GM12892 (cell line): Measurements from ENCODE around the gene CALR.
A peak's percentile ranks its signal among the peaks of the same experiment; 100 is the strongest.
"Not testable (repeated sequence)": the region's sequence is repeated elsewhere in the genome, so short reads cannot be mapped to it uniquely, and the experiment has no call there.

Experiments used
- DNase-seq: peaks from one replicate; pipeline ENCODE4 v3.0.0; 2011; ENCODE audit not compliant: insufficient read length
- FAIRE-seq: peaks from 2 replicates; lab custom pipeline; 2011; peaks lifted over from hg19 to GRCh38; lab: Jason Lieb, UNC
- POLR2A ChIP-seq: IDR thresholded peaks from 2 replicates; pipeline ENCODE4 v1.6.1; 2011; ENCODE audit warnings: low read depth, low read length, control low read depth
- POLR2AphosphoS5 ChIP-seq: IDR thresholded peaks from 2 replicates; pipeline ENCODE4 v1.6.1; 2011; ENCODE audit warnings: low read depth, low read length, control low read depth
- TAF1 ChIP-seq: IDR thresholded peaks from 2 replicates; pipeline ENCODE4 v1.6.1; 2011; ENCODE audit warnings: low read depth, mild to moderate bottlenecking, control low read depth, low read length, borderline replicate concordance

Gene CALR

GRCh38 chr19:12946731-12947496 is 8.5 kb downstream of the CALR start:
- TF ChIP-seq POLR2A = no peak
- TF ChIP-seq TAF1 = no peak
- TF ChIP-seq POLR2AphosphoS5 = no peak
- FAIRE-seq = no peak
- DNase-seq = no peak

DNA sequence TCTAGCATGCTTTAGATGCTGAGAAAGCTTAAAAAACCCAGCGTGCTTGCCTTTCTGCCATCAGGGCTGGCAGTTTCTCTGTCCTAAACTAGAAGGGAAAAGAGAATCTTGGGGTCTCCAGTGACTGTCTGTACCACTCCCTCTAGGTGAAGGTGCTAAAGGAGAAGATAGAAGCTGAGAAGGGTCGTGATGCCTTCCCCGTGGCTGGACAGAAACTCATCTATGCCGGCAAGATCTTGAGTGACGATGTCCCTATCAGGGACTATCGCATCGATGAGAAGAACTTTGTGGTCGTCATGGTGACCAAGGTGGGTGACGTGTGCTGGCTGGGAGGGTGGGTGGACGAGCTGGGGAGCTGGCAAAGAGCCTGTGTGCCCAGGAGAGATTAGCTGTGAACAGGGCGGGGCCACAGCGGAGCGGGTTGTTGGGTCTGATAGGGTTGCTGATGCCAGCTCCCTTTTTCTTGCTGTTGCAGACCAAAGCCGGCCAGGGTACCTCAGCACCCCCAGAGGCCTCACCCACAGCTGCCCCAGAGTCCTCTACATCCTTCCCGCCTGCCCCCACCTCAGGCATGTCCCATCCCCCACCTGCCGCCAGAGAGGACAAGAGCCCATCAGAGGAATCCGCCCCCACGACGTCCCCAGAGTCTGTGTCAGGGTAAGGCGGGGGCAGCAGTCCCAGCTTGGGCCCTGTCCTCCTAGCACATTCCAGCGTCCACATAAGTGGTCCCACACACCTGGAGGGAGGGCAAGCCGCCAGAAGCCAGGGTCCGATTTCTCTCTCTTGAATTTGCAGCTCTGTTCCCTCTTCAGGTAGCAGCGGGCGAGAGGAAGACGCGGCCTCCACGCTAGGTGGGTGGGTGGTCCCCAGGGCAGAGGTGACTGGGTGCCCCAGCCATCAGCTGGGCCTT is 9.5 kb downstream of the CALR start:
- FAIRE-seq (no peak), DNase-seq (no peak)
- peak; percentile 32; the same call in 1 of the 2 replicates for TF ChIP-seq POLR2A
- 0 out of 2 replicates have a peak, but pooled peaks have one; percentile 0 for TF ChIP-seq POLR2AphosphoS5
- no peak for TF ChIP-seq TAF1

- no peak for DNase-seq
- TF ChIP-seq TAF1 = no peak
- TF ChIP-seq POLR2AphosphoS5 = 0 out of 2 replicates have a peak, but pooled peaks have one; percentile 4
- no peak for FAIRE-seq
These were observed 10.4 kb downstream of the CALR start for GRCh38 chr19:12948612-12949362.

DNA sequence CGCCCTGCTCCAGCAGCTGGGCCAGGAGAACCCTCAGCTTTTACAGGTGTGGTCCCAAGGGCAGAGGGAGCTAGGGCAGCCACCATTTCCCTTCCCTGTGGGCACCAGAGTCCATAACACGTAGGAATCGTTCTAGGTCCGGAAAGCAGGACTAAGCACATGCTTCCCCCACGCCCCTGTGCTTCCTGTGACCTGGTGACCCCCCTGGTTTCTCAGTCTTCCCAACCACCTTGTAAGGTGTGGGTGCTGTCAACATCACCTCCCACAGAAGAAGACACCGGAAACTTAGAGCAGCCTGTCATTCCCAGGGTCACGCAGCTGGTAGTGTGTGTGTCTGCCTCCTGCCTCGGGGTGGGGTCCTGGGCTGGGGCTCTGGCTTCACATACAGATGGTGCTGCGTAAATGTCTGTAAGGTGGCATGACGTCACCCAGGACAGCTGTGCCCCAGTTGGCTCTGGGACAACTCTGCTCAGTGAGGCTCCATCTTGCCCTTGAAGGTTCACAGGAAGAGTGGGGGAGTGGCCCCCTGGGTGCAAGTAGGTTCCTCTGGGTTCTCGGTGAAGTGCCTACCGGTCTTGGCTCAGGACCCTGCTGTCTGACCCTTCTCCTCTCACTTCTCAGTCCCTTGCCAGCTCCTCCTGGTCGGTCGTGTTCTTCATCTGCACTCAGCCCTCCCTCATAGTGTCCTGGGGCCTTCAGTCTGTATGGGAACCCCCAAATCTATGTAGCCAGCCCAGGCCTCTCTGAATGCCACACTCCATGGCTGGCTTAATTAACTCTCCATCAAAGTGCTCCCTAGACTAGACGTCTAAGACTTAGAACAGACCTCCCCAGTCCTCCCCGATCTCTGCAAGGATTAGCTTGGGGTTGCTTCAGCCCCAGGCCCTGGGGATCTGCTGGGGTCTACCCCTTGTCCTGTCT is 11.2 kb downstream of the CALR start:
- DNase-seq (no peak), FAIRE-seq (no peak)
- TF ChIP-seq TAF1 = no peak
- TF ChIP-seq POLR2AphosphoS5 = 0 out of 2 replicates have a peak, but pooled peaks have one; percentile 12

DNA sequence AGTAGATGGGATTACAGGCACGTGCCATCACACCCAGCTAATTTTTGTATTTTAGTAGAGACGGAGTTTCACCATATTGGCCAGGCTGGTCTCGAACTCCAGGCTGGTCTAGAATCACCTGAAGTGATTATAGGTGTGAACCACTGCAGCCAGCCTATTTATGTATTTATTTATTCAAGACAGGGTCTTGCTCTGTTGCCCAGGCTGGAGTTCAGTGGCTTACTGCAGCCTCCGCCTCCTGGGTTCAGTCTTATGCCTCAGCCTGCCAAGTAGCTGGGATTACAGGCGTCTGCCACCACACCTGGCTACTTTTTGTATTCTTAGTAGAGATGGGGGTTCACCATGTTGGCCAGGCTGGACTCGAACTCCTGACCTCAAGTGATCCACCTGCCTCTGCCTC is 13.6 kb downstream of the CALR start:
- DNase-seq, FAIRE-seq: not testable (repeated sequence)

DNA sequence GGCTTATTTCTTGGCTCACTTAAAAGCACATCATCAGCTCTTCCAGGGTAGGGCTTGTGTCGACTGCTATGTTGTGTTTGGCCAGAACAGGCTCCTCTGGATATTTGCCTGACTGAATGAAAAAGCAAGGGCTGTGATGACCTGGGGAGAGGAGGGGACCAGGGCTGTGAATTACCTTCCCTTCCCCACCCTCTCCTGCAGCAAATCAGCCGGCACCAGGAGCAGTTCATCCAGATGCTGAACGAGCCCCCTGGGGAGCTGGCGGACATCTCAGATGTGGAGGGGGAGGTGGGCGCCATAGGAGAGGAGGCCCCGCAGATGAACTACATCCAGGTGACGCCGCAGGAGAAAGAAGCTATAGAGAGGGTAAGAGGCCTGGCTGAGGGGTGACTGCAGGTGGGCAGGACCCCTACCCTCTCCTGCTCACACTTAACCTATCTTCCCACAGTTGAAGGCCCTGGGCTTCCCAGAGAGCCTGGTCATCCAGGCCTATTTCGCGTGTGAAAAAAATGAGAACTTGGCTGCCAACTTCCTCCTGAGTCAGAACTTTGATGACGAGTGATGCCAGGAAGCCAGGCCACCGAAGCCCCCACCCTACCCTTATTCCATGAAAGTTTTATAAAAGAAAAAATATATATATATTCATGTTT is 14.2 kb downstream of the CALR start:
- DNase-seq = no peak
- no peak for TF ChIP-seq POLR2A
- TF ChIP-seq POLR2AphosphoS5 = no peak
- no peak for FAIRE-seq

- FAIRE-seq (no peak), DNase-seq (no peak)
- TF ChIP-seq POLR2A = no peak; the same call in 1 of the 2 replicates
- 0 out of 2 replicates have a peak, but pooled peaks have one; percentile 46 for TF ChIP-seq POLR2AphosphoS5
- TF ChIP-seq TAF1 = no peak
These were observed 14.9 kb downstream of the CALR start for GRCh38 chr19:12953138-12953798.

- FAIRE-seq (no peak), DNase-seq (no peak)
- TF ChIP-seq TAF1 (no peak), POLR2A (0 out of 2 replicates have a peak, but pooled peaks have one; percentile 8)
These were observed 15.6 kb downstream of the CALR start for GRCh38 chr19:12953799-12954611.

GRCh38 chr19:12954612-12954962 is 16.2 kb downstream of the CALR start:
- DNase-seq (no peak), FAIRE-seq (no peak)
- TF ChIP-seq POLR2AphosphoS5 (no peak), TAF1 (no peak), POLR2A (no peak; the same call in 1 of the 2 replicates)

DNA sequence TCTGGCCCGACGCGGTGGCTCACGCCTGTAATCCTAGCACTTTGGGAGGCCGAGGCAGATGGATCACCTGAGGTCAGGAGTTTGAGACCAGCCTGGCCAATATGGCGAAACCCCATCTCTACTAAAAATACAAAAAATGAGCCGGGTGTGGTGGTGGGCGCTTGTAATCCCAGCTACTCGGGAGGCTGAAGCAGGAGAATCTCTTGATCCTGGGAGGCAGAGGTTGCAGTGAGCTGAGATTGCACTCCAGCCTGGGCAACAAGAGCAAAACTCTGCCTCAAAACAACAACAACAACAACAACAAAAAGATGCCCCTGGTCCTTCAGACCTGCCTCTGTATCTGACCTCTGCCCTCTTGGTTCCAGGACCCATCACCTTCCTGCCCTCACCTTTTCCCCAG is 17.2 kb downstream of the CALR start:
- DNase-seq, FAIRE-seq: not testable (repeated sequence)
